ENCODE results near the gene MYZAP.

MYZAP gene

DNA sequence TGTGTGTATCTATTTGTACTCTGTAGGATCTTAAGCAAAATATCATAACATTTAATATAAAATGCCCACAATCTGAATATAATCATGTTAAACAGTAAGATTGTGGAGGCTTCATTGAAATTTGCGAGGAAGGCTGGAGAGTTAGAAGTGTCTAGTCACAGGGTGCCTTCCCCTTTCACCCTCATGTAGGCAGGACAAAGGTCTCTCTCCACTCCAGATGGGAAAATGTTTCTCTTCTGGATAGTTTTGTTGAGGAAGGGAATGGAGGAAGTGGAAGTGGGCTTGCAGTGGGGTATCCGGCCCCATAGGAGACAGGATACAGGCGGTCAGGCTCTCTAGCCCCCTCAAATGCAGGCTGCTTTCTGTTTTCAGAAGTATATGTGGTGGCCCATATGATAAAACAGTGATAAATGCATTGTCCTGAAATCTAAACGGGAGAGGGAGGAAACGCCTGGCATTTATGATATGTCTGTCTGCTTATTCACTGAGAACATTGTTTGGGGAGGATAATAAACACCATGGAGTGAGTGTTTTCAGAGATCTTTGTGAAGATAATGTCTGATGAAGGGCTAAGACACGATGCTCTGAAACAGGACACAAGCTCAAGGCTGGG is 13.3 kb upstream of the MYZAP start:
- TF ChIP-seq SIN3A (IDR thresholded peaks at IDR 0.05; ENCODE audit: borderline replicate concordance, insufficient read depth, low read length) (no peak), TAF1 (IDR thresholded peaks at IDR 0.05; ENCODE audit: borderline replicate concordance, insufficient read depth, low read length) (no peak), FOXP2 (optimal IDR thresholded peaks at IDR 0.05; ENCODE audit: borderline replicate concordance, extremely low read depth, extremely low read length, insufficient read depth) (no peak), POLR2AphosphoS5 (IDR thresholded peaks at IDR 0.05; ENCODE audit: low read depth, low read length) (no peak)
- TF ChIP-seq, protein P1, sequence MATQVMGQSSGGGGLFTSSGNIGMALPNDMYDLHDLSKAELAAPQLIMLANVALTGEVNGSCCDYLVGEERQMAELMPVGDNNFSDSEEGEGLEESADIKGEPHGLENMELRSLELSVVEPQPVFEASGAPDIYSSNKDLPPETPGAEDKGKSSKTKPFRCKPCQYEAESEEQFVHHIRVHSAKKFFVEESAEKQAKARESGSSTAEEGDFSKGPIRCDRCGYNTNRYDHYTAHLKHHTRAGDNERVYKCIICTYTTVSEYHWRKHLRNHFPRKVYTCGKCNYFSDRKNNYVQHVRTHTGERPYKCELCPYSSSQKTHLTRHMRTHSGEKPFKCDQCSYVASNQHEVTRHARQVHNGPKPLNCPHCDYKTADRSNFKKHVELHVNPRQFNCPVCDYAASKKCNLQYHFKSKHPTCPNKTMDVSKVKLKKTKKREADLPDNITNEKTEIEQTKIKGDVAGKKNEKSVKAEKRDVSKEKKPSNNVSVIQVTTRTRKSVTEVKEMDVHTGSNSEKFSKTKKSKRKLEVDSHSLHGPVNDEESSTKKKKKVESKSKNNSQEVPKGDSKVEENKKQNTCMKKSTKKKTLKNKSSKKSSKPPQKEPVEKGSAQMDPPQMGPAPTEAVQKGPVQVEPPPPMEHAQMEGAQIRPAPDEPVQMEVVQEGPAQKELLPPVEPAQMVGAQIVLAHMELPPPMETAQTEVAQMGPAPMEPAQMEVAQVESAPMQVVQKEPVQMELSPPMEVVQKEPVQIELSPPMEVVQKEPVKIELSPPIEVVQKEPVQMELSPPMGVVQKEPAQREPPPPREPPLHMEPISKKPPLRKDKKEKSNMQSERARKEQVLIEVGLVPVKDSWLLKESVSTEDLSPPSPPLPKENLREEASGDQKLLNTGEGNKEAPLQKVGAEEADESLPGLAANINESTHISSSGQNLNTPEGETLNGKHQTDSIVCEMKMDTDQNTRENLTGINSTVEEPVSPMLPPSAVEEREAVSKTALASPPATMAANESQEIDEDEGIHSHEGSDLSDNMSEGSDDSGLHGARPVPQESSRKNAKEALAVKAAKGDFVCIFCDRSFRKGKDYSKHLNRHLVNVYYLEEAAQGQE (IDR thresholded peaks at IDR 0.05; ENCODE audit: insufficient read depth in 1 of 2, low read depth in 2 of 2, low read length in 2 of 2): no peak

- TF ChIP-seq SIN3A (IDR thresholded peaks at IDR 0.05; ENCODE audit: borderline replicate concordance, insufficient read depth, low read length) (no peak), FOXP2 (optimal IDR thresholded peaks at IDR 0.05; ENCODE audit: borderline replicate concordance, extremely low read depth, extremely low read length, insufficient read depth) (no peak), TAF1 (IDR thresholded peaks at IDR 0.05; ENCODE audit: borderline replicate concordance, insufficient read depth, low read length) (no peak), POLR2AphosphoS5 (IDR thresholded peaks at IDR 0.05; ENCODE audit: low read depth, low read length) (no peak)
- TF ChIP-seq, protein P1 (IDR thresholded peaks at IDR 0.05; ENCODE audit: insufficient read depth in 1 of 2, low read depth in 2 of 2, low read length in 2 of 2): no peak
Observed at GRCh38 chr15:57580428-57580827, 11.3 kb upstream of the MYZAP start.

GRCh38 chr15:57580866-57581265 is 10.8 kb upstream of the MYZAP start:
- TF ChIP-seq FOXP2 (optimal IDR thresholded peaks at IDR 0.05; ENCODE audit: borderline replicate concordance, extremely low read depth, extremely low read length, insufficient read depth) (no peak), TAF1 (IDR thresholded peaks at IDR 0.05; ENCODE audit: borderline replicate concordance, insufficient read depth, low read length) (no peak), POLR2AphosphoS5 (IDR thresholded peaks at IDR 0.05; ENCODE audit: low read depth, low read length) (no peak)

DNA sequence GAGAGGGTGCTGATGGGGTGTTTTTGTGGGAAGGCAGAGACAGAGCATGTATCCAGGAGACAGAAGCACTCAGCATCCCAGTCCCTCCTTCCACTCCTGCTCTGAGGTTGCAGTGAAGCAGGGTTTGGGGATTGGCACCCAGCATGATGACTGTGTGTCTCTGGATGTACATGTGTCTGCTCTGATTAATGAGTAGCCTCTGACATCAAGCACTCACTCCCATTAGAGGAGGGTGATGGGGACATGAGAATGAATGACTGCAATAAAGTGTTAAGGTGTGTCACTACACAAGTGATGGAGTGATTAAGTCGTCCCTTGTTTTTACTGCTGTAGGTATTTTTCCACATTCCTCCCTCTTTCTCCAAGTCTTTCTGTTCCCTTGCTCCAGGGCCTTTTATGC is 9.6 kb upstream of the MYZAP start:
- TF ChIP-seq POLR2AphosphoS5 (IDR thresholded peaks at IDR 0.05; ENCODE audit: low read depth, low read length): no peak
- no peak for TF ChIP-seq SIN3A (IDR thresholded peaks at IDR 0.05; ENCODE audit: borderline replicate concordance, insufficient read depth, low read length)
- TF ChIP-seq FOXP2 (optimal IDR thresholded peaks at IDR 0.05; ENCODE audit: borderline replicate concordance, extremely low read depth, extremely low read length, insufficient read depth): no peak

GRCh38 chr15:57583282-57583681 is 8.4 kb upstream of the MYZAP start:
- TF ChIP-seq SIN3A (IDR thresholded peaks at IDR 0.05; ENCODE audit: borderline replicate concordance, insufficient read depth, low read length): no peak
- no peak for TF ChIP-seq TAF1 (IDR thresholded peaks at IDR 0.05; ENCODE audit: borderline replicate concordance, insufficient read depth, low read length)
- no peak for TF ChIP-seq POLR2AphosphoS5 (IDR thresholded peaks at IDR 0.05; ENCODE audit: low read depth, low read length)

- TF ChIP-seq POLR2AphosphoS5 (IDR thresholded peaks at IDR 0.05; ENCODE audit: low read depth, low read length) (no peak), TAF1 (IDR thresholded peaks at IDR 0.05; ENCODE audit: borderline replicate concordance, insufficient read depth, low read length) (no peak)
- TF ChIP-seq, protein P1 (IDR thresholded peaks at IDR 0.05; ENCODE audit: insufficient read depth in 1 of 2, low read depth in 2 of 2, low read length in 2 of 2): no peak
Observed at GRCh38 chr15:57583720-57584119, 8.0 kb upstream of the MYZAP start.
